ENCODE data around the gene RAB35. TPM values are rescaled to one million over a fixed set of nuclear protein-coding genes. Genes with fewer than 3 reads are reported as not detected.

The RAB35 gene
- total RNA-seq, 1 experiment from 2014 or later = 57.9 TPM

DNA sequence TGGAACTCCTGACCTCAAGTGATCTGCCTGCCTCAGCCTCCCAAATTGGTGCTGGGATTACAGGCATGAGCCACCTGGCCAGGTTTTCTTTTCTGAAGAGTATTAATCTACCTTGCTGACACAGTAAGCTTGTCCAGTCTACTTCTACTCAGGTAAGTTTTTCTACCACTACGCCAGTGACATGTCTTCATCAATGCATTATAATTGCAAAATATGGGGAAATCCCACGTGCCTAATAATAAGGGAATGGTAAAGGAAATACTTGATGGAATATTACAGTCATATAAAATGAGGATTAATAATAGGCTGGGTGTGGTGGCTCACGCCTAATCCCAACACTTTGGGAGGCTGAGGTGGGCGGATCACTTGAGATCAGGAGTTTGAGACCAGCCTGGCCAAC is 62.3 kb downstream of the RAB35 start:
- Histone ChIP-seq H3K27me3 (replicated peaks; ENCODE audit: insufficient read depth, low read depth, low read length, poor library complexity) (no peaks in the 10 kb centered on the region), H3K4me1 (ENCODE audit: insufficient read depth, low read length, poor library complexity, severe bottlenecking) (no peaks in the 10 kb centered on the region), H3K36me3 (ENCODE audit: insufficient read depth, low read length, poor library complexity, severe bottlenecking) (no peaks in the 10 kb centered on the region), H3K27ac (ENCODE audit: low read depth, low read length, poor library complexity, severe bottlenecking) (no peak overlapping the region), H3K4me3 (ENCODE audit: low read depth, low read length, poor library complexity, severe bottlenecking) (no peak overlapping the region), H3K9me3 (ENCODE audit: low read depth, low read length, poor library complexity, severe bottlenecking) (no peaks in the 10 kb centered on the region)
- intact Hi-C loops (cut with micrococcal nuclease; ENCODE audit: unreplicated experiment) = no loop called here
- DNase-seq (ENCODE audit: low spot score) = no peak
- CTCF ChIA-PET = no interaction called here
- TF ChIP-seq, protein P1, sequence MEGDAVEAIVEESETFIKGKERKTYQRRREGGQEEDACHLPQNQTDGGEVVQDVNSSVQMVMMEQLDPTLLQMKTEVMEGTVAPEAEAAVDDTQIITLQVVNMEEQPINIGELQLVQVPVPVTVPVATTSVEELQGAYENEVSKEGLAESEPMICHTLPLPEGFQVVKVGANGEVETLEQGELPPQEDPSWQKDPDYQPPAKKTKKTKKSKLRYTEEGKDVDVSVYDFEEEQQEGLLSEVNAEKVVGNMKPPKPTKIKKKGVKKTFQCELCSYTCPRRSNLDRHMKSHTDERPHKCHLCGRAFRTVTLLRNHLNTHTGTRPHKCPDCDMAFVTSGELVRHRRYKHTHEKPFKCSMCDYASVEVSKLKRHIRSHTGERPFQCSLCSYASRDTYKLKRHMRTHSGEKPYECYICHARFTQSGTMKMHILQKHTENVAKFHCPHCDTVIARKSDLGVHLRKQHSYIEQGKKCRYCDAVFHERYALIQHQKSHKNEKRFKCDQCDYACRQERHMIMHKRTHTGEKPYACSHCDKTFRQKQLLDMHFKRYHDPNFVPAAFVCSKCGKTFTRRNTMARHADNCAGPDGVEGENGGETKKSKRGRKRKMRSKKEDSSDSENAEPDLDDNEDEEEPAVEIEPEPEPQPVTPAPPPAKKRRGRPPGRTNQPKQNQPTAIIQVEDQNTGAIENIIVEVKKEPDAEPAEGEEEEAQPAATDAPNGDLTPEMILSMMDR (conservative IDR thresholded peaks at IDR 0.05; ENCODE audit: low read depth, low read length) = no peak
- TF ChIP-seq EZH2 (IDR thresholded peaks at IDR 0.05; ENCODE audit: borderline replicate concordance, low read depth, low read length, poor library complexity, severe bottlenecking) = no peak
- POLR2A ChIA-PET (ENCODE audit: low non-redundant PET) = no interaction called here
- no TSS peak for BruUV-seq (replicated peaks)

- ChIA-PET CTCF (no interaction called here), POLR2A (ENCODE audit: low non-redundant PET) (no interaction called here)
- intact Hi-C loops (cut with micrococcal nuclease; ENCODE audit: unreplicated experiment) = no loop called here
- BruUV-seq (replicated peaks) = no TSS peak
- Histone ChIP-seq H3K4me3 (ENCODE audit: low read depth, low read length, poor library complexity, severe bottlenecking) (no peak overlapping the region), H3K36me3 (ENCODE audit: insufficient read depth, low read length, poor library complexity, severe bottlenecking) (no peaks in the 10 kb centered on the region), H3K27ac (ENCODE audit: low read depth, low read length, poor library complexity, severe bottlenecking) (no peak overlapping the region), H3K4me1 (ENCODE audit: insufficient read depth, low read length, poor library complexity, severe bottlenecking) (no peaks in the 10 kb centered on the region), H3K27me3 (replicated peaks; ENCODE audit: insufficient read depth, low read depth, low read length, poor library complexity) (no peaks in the 10 kb centered on the region), H3K9me3 (ENCODE audit: low read depth, low read length, poor library complexity, severe bottlenecking) (no peaks in the 10 kb centered on the region)
- DNase-seq (ENCODE audit: low spot score) = no peak
- TF ChIP-seq, protein P1 (conservative IDR thresholded peaks at IDR 0.05; ENCODE audit: low read depth, low read length) = no peak
- no peak for TF ChIP-seq EZH2 (IDR thresholded peaks at IDR 0.05; ENCODE audit: borderline replicate concordance, low read depth, low read length, poor library complexity, severe bottlenecking)
Measured at GRCh38 chr12:120051535-120051934, 65.0 kb downstream of the RAB35 start.

- CTCF ChIA-PET = no interaction called here
- intact Hi-C loops (cut with micrococcal nuclease; ENCODE audit: unreplicated experiment) = no loop called here
Measured at GRCh38 chr12:120049426-120049825, 67.1 kb downstream of the RAB35 start.

More at GRCh38 chr12:120049426-120049825, 67.1 kb downstream of the RAB35 start:
- TF ChIP-seq, protein P1 (conservative IDR thresholded peaks at IDR 0.05; ENCODE audit: low read depth, low read length) = no peak
- TF ChIP-seq EZH2 (IDR thresholded peaks at IDR 0.05; ENCODE audit: borderline replicate concordance, low read depth, low read length, poor library complexity, severe bottlenecking) = no peak
- DNase-seq (ENCODE audit: low spot score) = no peak
- Histone ChIP-seq H3K4me3 (ENCODE audit: low read depth, low read length, poor library complexity, severe bottlenecking) (no peak overlapping the region), H3K27ac (ENCODE audit: low read depth, low read length, poor library complexity, severe bottlenecking) (no peak overlapping the region), H3K4me1 (ENCODE audit: insufficient read depth, low read length, poor library complexity, severe bottlenecking) (no peaks in the 10 kb centered on the region), H3K36me3 (ENCODE audit: insufficient read depth, low read length, poor library complexity, severe bottlenecking) (no peaks in the 10 kb centered on the region), H3K27me3 (replicated peaks; ENCODE audit: insufficient read depth, low read depth, low read length, poor library complexity) (no peaks in the 10 kb centered on the region), H3K9me3 (ENCODE audit: low read depth, low read length, poor library complexity, severe bottlenecking) (no peaks in the 10 kb centered on the region)
- BruUV-seq (replicated peaks) = no TSS peak
- POLR2A ChIA-PET (ENCODE audit: low non-redundant PET) = no interaction called here

Measured in A673 (cell line).